GM12878 (cell line): Measurements from ENCODE around the gene NBEA. TPM values are rescaled to one million over a fixed set of nuclear protein-coding genes. Genes with fewer than 3 reads are reported as not detected.

ENCODE experiments used
- ATAC-seq: fragments of 200-7000 bp; cut with Tn5 transposase; 3 replicates; pipeline ENCODE4 v1.9.1; 2020; ENCODE audit warnings: mild to moderate bottlenecking, moderate library complexity
- BruUV-seq: library from RNA; stranded (reverse); fragments of 400-500 nt; replicated peaks from 2 replicates; lab custom pipeline; 2021; lab: Mats Ljungman, UMichigan
- CTCF ChIA-PET: fragments of 300-600 bp; sonication (Branson Sonifier 250); formaldehyde crosslinking; extraction: SDS; loops from one replicate; lab custom pipeline; 2021; ENCODE audit warnings: inconsistent platforms; lab: Yijun Ruan, JAX
- POLR2A ChIA-PET: fragments of 350-600 bp; formaldehyde crosslinking; extraction: SDS; loops from one replicate; lab custom pipeline; 2021; ENCODE audit warnings: inconsistent platforms; lab: Charles Lee
- RAD21 ChIA-PET: fragments of 300-600 bp; sonication (Branson Sonifier 250); formaldehyde crosslinking; loops from one replicate; lab custom pipeline; 2023; ENCODE audit warnings: antibody characterized with exemption; ENCODE audit not compliant: unreplicated experiment; lab: Charles Lee
- SMC1A ChIA-PET: fragments of 300-600 bp; sonication (Branson Sonifier 250); formaldehyde crosslinking; loops from one replicate; lab custom pipeline; 2023; ENCODE audit not compliant: unreplicated experiment, uncharacterized antibody; lab: Charles Lee
- DNase-seq: peaks from one replicate; pipeline ENCODE4 v3.0.0-alpha.2; 2011; ENCODE audit warnings: low read depth, low spot score
- FAIRE-seq: peaks from 3 replicates; lab custom pipeline; 2011; peaks lifted over from hg19 to GRCh38; lab: Jason Lieb, UNC
- H2AFZ ChIP-seq: 2 replicates; pipeline ENCODE4 v1.6.0; 2011; ENCODE audit warnings: low read depth, low read length, control low read depth; ENCODE audit not compliant: control insufficient read depth
- H3K27ac ChIP-seq: 2 replicates; pipeline ENCODE4 v1.5.1; 2011; ENCODE audit warnings: control low read depth; ENCODE audit not compliant: control insufficient read depth, insufficient read depth
- H3K27me3 ChIP-seq, 2 experiments: replicated peaks in 1 of 2; 2 replicates each; pipeline versions ENCODE4 v1.6.0 to v1.6.1; 2011; ENCODE audit warnings: low read length in 1 of 2; ENCODE audit not compliant: control insufficient read depth in 2 of 2, insufficient read depth in 2 of 2
- H3K36me3 ChIP-seq, 2 experiments: 2 replicates each; pipeline ENCODE4 v1.5.1; 2011; ENCODE audit warnings: low read length in 1 of 2; ENCODE audit not compliant: control insufficient read depth in 2 of 2, insufficient read depth in 2 of 2
- H3K4me1 ChIP-seq: 2 replicates; pipeline ENCODE4 v1.6.1; 2011; ENCODE audit warnings: mild to moderate bottlenecking, low read length, moderate library complexity, mixed read lengths; ENCODE audit not compliant: control insufficient read depth, insufficient read depth
- H3K4me2 ChIP-seq: 2 replicates; pipeline ENCODE4 v1.6.0; 2011; ENCODE audit warnings: control low read depth; ENCODE audit not compliant: control insufficient read depth, insufficient read depth
- H3K4me3 ChIP-seq: fragments of 200-600 bp; sonication (generic); 2 replicates; pipeline ENCODE4 v1.5.1; 2016
- H3K79me2 ChIP-seq: 2 replicates; pipeline ENCODE4 v1.6.0; 2011; ENCODE audit warnings: low read length; ENCODE audit not compliant: control insufficient read depth, insufficient read depth
- H3K9ac ChIP-seq: 2 replicates; pipeline ENCODE4 v1.8.0; 2011; ENCODE audit warnings: low read length, control low read depth, mixed read lengths; ENCODE audit not compliant: control insufficient read depth, insufficient read depth
- H3K9me3 ChIP-seq: replicated peaks from 3 replicates; pipeline ENCODE4 v1.5.1; 2011; ENCODE audit warnings: mild to moderate bottlenecking, low read length; ENCODE audit not compliant: control insufficient read depth, insufficient read depth
- H4K20me1 ChIP-seq: 2 replicates; pipeline ENCODE4 v1.6.0; 2011; ENCODE audit not compliant: control insufficient read depth, insufficient read depth
- FOS ChIP-seq: IDR thresholded peaks from 3 replicates; pipeline ENCODE4 v1.6.1; 2011; ENCODE audit warnings: borderline replicate concordance; ENCODE audit not compliant: insufficient read length; ENCODE audit errors: extremely low read depth
- FOXK2 ChIP-seq: fragments of 450-650 bp; IDR thresholded peaks from 2 replicates; pipeline ENCODE4 v1.6.1; 2017; ENCODE audit warnings: mild to moderate bottlenecking, moderate library complexity
- NBN ChIP-seq: fragments of 450-650 bp; IDR thresholded peaks from 2 replicates; pipeline ENCODE4 v1.6.1; 2016
- PAX8 ChIP-seq: fragments of 450-650 bp; IDR thresholded peaks from 2 replicates; pipeline ENCODE4 v1.6.1; 2017; ENCODE audit warnings: mild to moderate bottlenecking, moderate library complexity
- SP1 ChIP-seq: IDR thresholded peaks from one replicate; pipeline ENCODE4 v1.6.1; 2011; ENCODE audit warnings: low read depth, low read length
- WRNIP1 ChIP-seq: IDR thresholded peaks from 2 replicates; pipeline ENCODE4 v1.6.1; 2011; ENCODE audit warnings: low read depth, low read length, improper control_type of control experiment, borderline replicate concordance
- WGBS: methylation state at CpG from one replicate; pipeline ENCODE4 v1.1.6; 2016; ENCODE audit warnings: low lambda C conversion rate; ENCODE audit not compliant: insufficient replicate concordance, insufficient coverage; ENCODE audit errors: missing lambda C conversion rate; 5-methylcytosine and 5-hydroxymethylcytosine counted together
- in situ Hi-C: fragments of 300-500 bp; cut with MboI; formaldehyde crosslinking; loops from 9 replicates; pipeline ENCODE4 v1.14.3; 2018; ENCODE audit warnings: mixed read lengths
- intact Hi-C: fragments of 100-400 bp; cut with micrococcal nuclease; formaldehyde crosslinking; loops from one replicate; pipeline ENCODE4 v1.14.2; 2022; ENCODE audit not compliant: unreplicated experiment
- polyA plus RNA-seq, 11 experiments: library from polyadenylated mRNA; depleted of rRNA in 4 of 11; unstranded in 6 of 11; stranded (reverse) in 5 of 11; fragments of >200 nt; fragmentation: Nextera tagmentation in 4 of 11; fragmentation: Illumina TruSeq in 1 of 11; extraction: Ambion mirVana in 4 of 11; extraction: Trizol in 1 of 11; gene quantifications; 1 replicate in 1 of 11; 2 replicates in 10 of 11; pipeline versions ENCODE4 v1.2.1 to v1.2.3, GENCODE V29; 2011 to 2016; ENCODE audit warnings: inconsistent platforms in 2 of 11, missing spikeins in 2 of 11, low read depth in 1 of 11
- total RNA-seq, 4 experiments: library from RNA; depleted of rRNA in 3 of 4; stranded (reverse); fragments of >200 nt in 3 of 4; fragmentation: Illumina TruSeq in 1 of 4; extraction: Trizol in 1 of 4; gene quantifications; 2 replicates each; pipeline versions ENCODE4 v1.2.1 to v1.2.3, GENCODE V29; 2013 to 2021
- TF ChIP-seq, protein P1 (sequence below): fragments of 450-650 bp; IDR thresholded peaks from 2 replicates; pipeline ENCODE4 v1.6.1; 2018; ENCODE audit warnings: borderline replicate concordance, mild to moderate bottlenecking; ENCODE audit not compliant: partially characterized antibody
- TF ChIP-seq, protein P2 (sequence below): fragments of 450-650 bp; IDR thresholded peaks from 2 replicates; pipeline ENCODE4 v1.6.1; 2018; ENCODE audit warnings: mild to moderate bottlenecking, low read depth, moderate library complexity; ENCODE audit not compliant: partially characterized antibody

Gene NBEA
- total and polyA plus RNA-seq, 10 of the 15 experiments (the other 5 are each of a cell fraction or from before 2014, with no cell fraction given): 0.23 to 3.6 (median 0.55) TPM

DNA sequence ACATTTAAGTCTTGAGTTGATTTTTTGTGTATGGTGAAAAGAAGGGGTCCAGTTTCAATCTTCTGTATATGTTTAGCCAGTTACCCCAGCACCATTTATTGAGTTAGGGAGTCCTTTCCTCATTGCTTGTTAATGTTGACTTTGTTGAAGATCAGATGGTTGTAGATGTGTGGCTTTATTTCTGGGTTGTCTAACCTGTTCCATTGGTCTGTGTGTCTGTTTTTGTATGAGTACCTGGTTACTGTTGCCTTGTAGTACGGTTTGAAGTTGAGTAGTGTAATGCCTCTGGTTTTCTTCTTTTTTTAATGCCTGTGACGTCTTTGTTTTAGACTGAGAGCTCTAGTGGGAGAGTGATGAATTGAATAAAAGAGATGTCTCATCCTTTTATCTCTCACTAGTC, 83.2 kb downstream of the NBEA start (continued):
- TF ChIP-seq WRNIP1 (no peak), FOS (no peak)
- TF ChIP-seq, protein P1, sequence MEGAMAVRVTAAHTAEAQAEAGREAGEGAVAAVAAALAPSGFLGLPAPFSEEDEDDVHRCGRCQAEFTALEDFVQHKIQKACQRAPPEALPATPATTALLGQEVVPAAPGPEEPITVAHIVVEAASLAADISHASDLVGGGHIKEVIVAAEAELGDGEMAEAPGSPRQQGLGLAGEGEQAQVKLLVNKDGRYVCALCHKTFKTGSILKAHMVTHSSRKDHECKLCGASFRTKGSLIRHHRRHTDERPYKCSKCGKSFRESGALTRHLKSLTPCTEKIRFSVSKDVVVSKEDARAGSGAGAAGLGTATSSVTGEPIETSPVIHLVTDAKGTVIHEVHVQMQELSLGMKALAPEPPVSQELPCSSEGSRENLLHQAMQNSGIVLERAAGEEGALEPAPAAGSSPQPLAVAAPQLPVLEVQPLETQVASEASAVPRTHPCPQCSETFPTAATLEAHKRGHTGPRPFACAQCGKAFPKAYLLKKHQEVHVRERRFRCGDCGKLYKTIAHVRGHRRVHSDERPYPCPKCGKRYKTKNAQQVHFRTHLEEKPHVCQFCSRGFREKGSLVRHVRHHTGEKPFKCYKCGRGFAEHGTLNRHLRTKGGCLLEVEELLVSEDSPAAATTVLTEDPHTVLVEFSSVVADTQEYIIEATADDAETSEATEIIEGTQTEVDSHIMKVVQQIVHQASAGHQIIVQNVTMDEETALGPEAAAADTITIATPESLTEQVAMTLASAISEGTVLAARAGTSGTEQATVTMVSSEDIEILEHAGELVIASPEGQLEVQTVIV: no peak

DNA sequence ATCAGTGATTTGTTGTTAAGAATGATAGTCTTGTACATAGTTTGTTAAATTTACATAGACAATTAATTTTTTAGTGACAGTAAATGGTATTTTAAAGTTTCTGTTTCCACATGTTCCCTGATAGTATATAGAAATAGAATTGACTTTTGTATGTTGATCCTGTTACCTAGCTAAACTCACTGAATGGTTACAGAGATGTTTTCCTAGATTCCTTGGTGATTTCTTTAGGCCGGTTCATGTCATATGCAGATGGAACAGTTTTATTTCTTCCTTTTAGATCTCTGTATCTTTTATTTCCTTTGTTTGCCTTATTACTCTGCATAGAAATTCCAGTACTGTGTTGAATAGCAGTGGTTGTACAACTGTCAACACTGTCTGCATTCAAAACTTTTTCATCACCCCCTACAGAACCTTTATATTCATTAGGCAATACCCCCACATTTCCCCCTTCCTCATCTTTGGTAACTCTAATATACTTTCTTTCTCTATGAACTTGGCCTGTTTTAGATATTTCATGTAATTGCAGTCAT, 86.3 kb downstream of the NBEA start:
- H4K20me1 ChIP-seq: no peaks in the 10 kb centered on the region
- FAIRE-seq (no peak), ATAC-seq (no peak), DNase-seq (no peak)
- TF ChIP-seq PAX8: no peak
- TF ChIP-seq, protein P2, sequence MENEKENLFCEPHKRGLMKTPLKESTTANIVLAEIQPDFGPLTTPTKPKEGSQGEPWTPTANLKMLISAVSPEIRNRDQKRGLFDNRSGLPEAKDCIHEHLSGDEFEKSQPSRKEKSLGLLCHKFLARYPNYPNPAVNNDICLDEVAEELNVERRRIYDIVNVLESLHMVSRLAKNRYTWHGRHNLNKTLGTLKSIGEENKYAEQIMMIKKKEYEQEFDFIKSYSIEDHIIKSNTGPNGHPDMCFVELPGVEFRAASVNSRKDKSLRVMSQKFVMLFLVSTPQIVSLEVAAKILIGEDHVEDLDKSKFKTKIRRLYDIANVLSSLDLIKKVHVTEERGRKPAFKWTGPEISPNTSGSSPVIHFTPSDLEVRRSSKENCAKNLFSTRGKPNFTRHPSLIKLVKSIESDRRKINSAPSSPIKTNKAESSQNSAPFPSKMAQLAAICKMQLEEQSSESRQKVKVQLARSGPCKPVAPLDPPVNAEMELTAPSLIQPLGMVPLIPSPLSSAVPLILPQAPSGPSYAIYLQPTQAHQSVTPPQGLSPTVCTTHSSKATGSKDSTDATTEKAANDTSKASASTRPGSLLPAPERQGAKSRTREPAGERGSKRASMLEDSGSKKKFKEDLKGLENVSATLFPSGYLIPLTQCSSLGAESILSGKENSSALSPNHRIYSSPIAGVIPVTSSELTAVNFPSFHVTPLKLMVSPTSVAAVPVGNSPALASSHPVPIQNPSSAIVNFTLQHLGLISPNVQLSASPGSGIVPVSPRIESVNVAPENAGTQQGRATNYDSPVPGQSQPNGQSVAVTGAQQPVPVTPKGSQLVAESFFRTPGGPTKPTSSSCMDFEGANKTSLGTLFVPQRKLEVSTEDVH: no peak
- TF ChIP-seq FOXK2: no peak
- TF ChIP-seq NBN: no peak
- no peak for TF ChIP-seq SP1
- no peaks in the 10 kb centered on the region for H3K79me2 ChIP-seq
- H3K4me3 ChIP-seq: no peak overlapping the region
- H3K27me3 ChIP-seq: no peaks in the 10 kb centered on the region
- ChIA-PET SMC1A (no interaction called here), RAD21 (no interaction called here), POLR2A (no interaction called here), CTCF (no interaction called here)
- no peaks in the 10 kb centered on the region for H3K36me3 ChIP-seq
- BruUV-seq: no TSS peak
- WGBS: 100% methylated on average over 1 of the region's 1 CpG
- no peak overlapping the region for H3K4me2 ChIP-seq
- no peak overlapping the region for H3K27ac ChIP-seq
- no peak overlapping the region for H3K9ac ChIP-seq
- intact Hi-C loops (no loop called here), in situ Hi-C loops (no loop called here)
- H3K4me1 ChIP-seq: no peaks in the 10 kb centered on the region
- H2AFZ ChIP-seq: no peak overlapping the region
- H3K9me3 ChIP-seq: no peaks in the 10 kb centered on the region
